Tibial nerve (tissue), 4 donors: Measurements from ENCODE around the gene KRT32.

Experiments used
- CTCF ChIP-seq, 5 experiments: fragments of 200-600 bp in 3 of 5; fragments of 450-650 bp in 2 of 5; sonication (generic) in 3 of 5; IDR thresholded peaks; one replicate each; pipeline ENCODE4 v1.5.1; 2016 to 2019; ENCODE audit warnings: antibody characterized with exemption in 5 of 5, mild to moderate bottlenecking in 3 of 5, moderate library complexity in 2 of 5
- EP300 ChIP-seq, 2 donors: sonication (generic); formaldehyde crosslinking; IDR thresholded peaks; one replicate each; pipeline ENCODE4 v1.6.1; 2017; ENCODE audit warnings: antibody characterized with exemption in 2 of 2, mild to moderate bottlenecking in 1 of 2
- POLR2A ChIP-seq, 2 donors: fragments of 450-650 bp; IDR thresholded peaks; one replicate each; pipeline ENCODE4 v1.6.1; 2017; ENCODE audit warnings: antibody characterized with exemption in 2 of 2, mild to moderate bottlenecking in 2 of 2, moderate library complexity in 2 of 2

GRCh38 chr17:41440531-41441033 is 26.6 kb downstream of the KRT32 start, which contains the start of gene KRT38:
- no peak for TF ChIP-seq CTCF (IDR thresholded peaks at IDR 0.05)
- TF ChIP-seq POLR2A (IDR thresholded peaks at IDR 0.05) = no peak
- no peak for TF ChIP-seq EP300 (IDR thresholded peaks at IDR 0.05)
